D721Med (cell line): ENCODE measurements around the gene ARSG.

ENCODE experiments used
- DNase-seq: peaks from one replicate; pipeline ENCODE4 v3.0.0; 2011; ENCODE audit warnings: low spot score; ENCODE audit not compliant: insufficient read length
- FAIRE-seq: peaks from 2 replicates; lab custom pipeline; 2011; peaks lifted over from hg19 to GRCh38; lab: Jason Lieb, UNC
- TF ChIP-seq, protein P1 (sequence below): IDR thresholded peaks from 2 replicates; pipeline ENCODE4 v1.5.1; 2012; ENCODE audit warnings: mild to moderate bottlenecking, control low read depth; ENCODE audit not compliant: insufficient read depth; ENCODE audit errors: missing control alignments

Gene ARSG

DNA sequence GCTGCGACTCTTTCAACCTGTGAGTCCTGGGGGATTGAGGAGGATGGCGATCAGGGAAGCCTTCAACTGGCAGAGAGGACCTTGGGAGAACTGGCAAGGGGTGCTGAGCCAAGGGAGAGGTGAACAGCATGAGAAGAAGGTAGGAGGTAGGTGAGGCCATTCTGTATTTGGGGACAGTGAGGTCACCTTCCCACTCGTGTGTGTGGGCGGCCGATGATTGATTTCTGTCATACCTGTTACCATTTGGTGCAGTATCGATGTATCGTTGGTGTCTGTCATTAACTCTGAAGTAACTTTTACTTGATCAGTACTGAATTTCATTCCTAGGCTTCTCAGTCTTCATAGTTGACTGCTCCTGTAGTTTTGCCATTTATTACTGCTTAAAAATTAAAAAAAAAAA is 3.8 kb downstream of the ARSG start:
- TF ChIP-seq, protein P1, sequence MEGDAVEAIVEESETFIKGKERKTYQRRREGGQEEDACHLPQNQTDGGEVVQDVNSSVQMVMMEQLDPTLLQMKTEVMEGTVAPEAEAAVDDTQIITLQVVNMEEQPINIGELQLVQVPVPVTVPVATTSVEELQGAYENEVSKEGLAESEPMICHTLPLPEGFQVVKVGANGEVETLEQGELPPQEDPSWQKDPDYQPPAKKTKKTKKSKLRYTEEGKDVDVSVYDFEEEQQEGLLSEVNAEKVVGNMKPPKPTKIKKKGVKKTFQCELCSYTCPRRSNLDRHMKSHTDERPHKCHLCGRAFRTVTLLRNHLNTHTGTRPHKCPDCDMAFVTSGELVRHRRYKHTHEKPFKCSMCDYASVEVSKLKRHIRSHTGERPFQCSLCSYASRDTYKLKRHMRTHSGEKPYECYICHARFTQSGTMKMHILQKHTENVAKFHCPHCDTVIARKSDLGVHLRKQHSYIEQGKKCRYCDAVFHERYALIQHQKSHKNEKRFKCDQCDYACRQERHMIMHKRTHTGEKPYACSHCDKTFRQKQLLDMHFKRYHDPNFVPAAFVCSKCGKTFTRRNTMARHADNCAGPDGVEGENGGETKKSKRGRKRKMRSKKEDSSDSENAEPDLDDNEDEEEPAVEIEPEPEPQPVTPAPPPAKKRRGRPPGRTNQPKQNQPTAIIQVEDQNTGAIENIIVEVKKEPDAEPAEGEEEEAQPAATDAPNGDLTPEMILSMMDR = no peak
- DNase-seq (no peak), FAIRE-seq (no peak)

DNA sequence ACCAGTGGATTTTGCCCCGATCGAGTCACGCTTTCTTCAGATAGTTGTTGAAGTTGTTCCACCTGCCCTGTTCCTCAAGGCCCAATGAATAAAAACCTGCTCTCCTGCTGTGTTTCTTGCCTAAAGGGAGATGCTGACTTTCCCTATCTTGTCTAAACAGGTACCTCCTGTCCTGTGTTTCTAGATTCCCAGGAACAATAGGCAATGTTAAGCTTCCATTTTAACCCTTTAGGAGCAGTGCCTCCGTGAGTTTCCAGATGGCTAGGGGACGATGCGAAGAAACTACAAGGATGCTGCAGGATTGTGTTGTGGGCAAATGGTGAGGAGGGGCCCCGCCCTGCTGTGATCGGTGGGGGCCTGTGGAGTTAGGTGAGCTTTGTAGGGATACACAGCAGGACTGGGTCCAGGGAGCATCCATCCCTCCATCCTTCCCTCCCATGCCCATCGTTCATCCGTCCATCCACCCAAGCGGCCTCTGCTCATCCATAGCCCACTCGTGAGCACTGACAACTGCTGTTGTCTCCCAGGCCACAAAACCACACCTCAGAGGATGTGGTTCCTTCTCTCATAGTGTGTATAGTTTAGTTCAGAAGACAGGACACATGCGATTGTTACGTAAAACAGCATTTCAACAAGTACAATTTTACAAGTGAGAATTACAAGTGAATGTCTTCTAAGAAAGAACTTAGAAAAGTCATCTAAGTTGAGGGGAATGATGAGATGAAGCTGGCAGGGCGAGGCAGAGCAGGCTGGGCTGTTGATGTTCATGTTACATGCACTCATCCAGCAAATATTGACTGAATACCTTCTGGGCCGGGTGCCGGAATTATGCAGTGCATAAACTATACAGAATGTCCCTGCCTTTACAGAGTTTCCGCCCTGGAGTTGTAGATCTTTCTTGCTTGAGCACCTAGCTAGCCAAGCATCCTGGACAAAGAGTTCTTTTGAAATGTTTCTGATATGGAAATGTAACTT is 5.2 kb downstream of the ARSG start:
- TF ChIP-seq, protein P1 = no peak
- no peak for DNase-seq
- FAIRE-seq = no peak

DNA sequence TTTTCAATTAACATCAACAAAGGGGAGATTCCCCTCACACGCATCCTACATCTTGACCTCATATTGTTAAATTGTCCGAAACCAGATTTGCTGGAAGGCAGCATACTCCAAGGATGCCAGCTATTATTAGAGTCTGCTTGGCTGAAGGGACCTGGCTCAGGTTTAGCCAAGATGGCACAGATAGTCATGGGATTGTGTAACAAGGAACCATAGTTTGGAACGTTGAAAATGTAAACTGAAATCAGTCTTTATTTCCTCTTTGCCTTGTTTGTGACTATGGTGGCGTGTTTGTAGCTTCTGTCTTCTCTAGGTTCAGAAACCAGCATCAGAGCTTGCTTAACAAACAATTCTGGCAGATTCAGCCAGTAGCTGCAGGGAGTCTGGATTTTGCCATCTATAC is 5.9 kb downstream of the ARSG start:
- FAIRE-seq = no peak
- DNase-seq = no peak
- TF ChIP-seq, protein P1 = no peak

DNA sequence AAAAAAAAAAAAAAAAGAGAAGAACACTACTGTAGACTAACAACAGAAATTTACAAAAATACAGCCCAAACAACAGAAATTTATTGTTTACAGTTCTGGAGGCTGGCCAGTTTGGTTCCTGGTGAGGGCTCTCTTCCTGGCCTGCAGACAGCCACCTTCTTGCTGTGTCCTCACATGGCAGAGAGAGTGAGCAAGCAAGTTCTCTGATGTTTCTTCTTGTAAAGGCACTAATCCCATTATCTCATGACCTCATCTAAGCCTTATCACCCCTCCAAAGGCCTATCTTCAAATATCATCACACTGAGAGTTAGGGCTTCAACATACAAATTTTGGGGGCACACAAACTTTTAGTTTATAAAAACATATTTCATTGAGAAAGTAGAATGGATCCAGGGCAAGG is 7.3 kb downstream of the ARSG start:
- TF ChIP-seq, protein P1 = no peak
- DNase-seq (no peak), FAIRE-seq (no peak)

DNA sequence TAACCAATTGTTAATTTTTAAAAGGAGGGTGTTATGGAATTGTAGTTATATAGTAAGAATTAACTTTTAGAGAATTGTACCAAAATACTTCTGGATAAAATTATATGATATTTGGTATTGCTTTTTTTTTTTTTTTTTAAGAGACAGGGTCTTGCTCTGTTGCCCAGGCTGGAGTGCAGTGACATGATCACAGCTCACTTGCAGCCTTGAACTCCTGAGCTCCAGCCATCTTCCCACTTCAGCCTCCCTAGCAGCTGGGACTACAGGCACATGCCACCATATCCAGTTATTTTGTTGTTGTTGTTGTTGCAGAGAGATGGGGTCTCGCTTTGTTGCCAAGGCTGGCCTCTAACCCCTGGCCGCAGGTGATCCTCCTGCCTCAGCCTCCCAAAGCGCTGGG is 8.5 kb downstream of the ARSG start:
- DNase-seq = no peak
- no peak for FAIRE-seq
- TF ChIP-seq, protein P1 = no peak

DNA sequence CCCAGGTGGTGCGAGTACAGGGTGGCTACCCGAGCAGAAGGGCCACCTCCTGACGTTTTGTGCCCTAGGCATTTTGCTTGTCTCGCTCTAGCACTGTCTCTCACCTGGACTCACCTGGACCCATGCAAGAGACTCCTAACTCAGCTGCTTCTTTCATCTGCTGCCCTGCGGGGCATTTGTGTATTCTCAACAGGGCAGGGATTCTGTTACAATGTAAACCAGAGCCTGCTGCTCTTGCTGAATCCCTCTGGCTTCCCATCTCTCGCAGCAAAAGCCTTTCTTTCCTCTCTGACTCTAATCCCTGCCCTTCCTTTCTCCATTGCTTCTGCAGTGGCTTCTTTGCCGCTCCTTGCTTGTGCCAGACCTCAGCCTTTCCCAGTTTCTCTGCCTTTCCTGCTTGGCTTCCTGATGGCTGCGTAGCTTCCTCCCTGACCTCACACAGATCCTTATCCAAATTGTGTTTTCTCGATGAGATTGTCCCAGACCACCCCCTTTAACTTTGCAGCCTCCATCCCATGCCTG is 10.2 kb downstream of the ARSG start:
- FAIRE-seq (no peak), DNase-seq (no peak)
- TF ChIP-seq, protein P1 = no peak
